Stimulated activated CD8-positive, alpha-beta memory T cell treated with anti-CD3 and anti-CD28 coated beads, Interleukin-2, amount 100 ng/mL, for 48 hours (primary cell): ENCODE measurements around the gene HOXB7.
A peak's percentile ranks its signal among the peaks of the same experiment; 100 is the strongest.

Source experiments
- DNase-seq, 2 donors: peaks; one replicate each; pipeline ENCODE4 v3.0.0-alpha.2; 2020; ENCODE audit warnings: low read depth in 2 of 2

HOXB7 gene

GRCh38 chr17:48610282-48611211 lies at the start of gene HOXB7:
Gene HOXB7 (minus strand): TSS chr17:48611017. CDS start chr17:48610918, 99 bp downstream.
- DNase-seq: peak; percentile 62 to 68

- no peak for DNase-seq
Measured at GRCh38 chr17:48655913-48656312, 45.1 kb upstream of the HOXB7 start.

GRCh38 chr17:48649741-48650140 lies 38.9 kb upstream of the HOXB7 start:
- DNase-seq: no peak

GRCh38 chr17:48647963-48648245 lies 37.1 kb upstream of the HOXB7 start:
- DNase-seq: no peak

GRCh38 chr17:48647103-48647962 lies 36.5 kb upstream of the HOXB7 start:
- no peak for DNase-seq

- no peak for DNase-seq
Measured at GRCh38 chr17:48646183-48647102, 35.6 kb upstream of the HOXB7 start.

- DNase-seq: no peak
Measured at GRCh38 chr17:48645639-48646182, 34.9 kb upstream of the HOXB7 start.

GRCh38 chr17:48644910-48645557 lies 34.2 kb upstream of the HOXB7 start:
- DNase-seq: no peak

- no peak for DNase-seq
Measured at GRCh38 chr17:48644159-48644558, 33.3 kb upstream of the HOXB7 start.

- no peak for DNase-seq
Measured at GRCh38 chr17:48643697-48644012, 32.8 kb upstream of the HOXB7 start.

- no peak for DNase-seq
Measured at GRCh38 chr17:48642843-48643696, 32.3 kb upstream of the HOXB7 start.

GRCh38 chr17:48642059-48642842 lies 31.4 kb upstream of the HOXB7 start:
- no peak for DNase-seq

GRCh38 chr17:48641541-48642058 lies 30.8 kb upstream of the HOXB7 start:
- DNase-seq: no peak

- no peak for DNase-seq
Measured at GRCh38 chr17:48640858-48641180, 30.0 kb upstream of the HOXB7 start.

GRCh38 chr17:48639982-48640857 lies 29.4 kb upstream of the HOXB7 start:
- no peak for DNase-seq

GRCh38 chr17:48639136-48639535 lies 28.3 kb upstream of the HOXB7 start:
- no peak for DNase-seq

- DNase-seq: no peak
Measured at GRCh38 chr17:48637323-48638260, 26.8 kb upstream of the HOXB7 start.
